HG03457 (cell line): ENCODE results near the gene LHFPL2.

Source experiments
- ATAC-seq: cut with Tn5 transposase; IDR thresholded peaks from one replicate; pipeline ENCODE4 v1.9.1; 2021; ENCODE audit warnings: moderate number of reproducible peaks; ENCODE audit not compliant: unreplicated experiment

LHFPL2 gene

DNA sequence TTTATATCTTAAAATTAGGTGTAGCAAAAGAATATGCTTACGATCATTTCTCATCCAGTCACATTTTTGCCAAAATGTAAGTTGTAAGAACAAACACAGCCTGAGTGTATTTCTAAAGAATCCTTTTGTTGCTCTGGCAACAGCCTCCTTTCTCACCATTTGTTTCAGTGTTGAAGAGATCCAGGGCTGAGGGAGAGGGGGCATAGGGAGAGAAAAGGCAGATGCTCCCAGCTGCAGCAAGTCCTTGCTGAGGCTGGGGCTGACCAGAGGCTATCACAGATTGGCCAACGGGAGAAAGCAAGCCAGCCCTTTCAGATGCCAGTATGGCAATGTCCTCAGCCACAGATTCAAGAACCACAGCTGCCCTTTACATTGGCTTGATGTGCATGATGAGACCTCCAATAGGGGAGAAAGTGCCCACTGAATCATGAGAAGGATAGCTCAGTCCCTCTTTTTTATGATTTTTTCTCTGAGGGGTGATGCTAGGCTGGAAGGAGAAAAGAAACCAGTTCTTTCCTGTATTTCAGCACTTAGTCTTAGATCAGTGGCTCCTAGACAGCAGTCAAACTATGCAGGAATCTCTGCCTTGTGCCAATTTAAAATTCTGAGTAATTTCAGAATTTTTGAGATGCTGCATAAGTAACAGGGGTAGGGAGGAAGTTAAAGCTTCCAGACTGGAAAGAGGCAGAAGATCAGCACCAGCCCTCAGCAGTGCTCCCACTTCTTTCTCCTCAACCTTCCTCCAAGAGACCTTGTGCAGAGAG lies 142.1 kb downstream of the LHFPL2 start:
- no peak for ATAC-seq

DNA sequence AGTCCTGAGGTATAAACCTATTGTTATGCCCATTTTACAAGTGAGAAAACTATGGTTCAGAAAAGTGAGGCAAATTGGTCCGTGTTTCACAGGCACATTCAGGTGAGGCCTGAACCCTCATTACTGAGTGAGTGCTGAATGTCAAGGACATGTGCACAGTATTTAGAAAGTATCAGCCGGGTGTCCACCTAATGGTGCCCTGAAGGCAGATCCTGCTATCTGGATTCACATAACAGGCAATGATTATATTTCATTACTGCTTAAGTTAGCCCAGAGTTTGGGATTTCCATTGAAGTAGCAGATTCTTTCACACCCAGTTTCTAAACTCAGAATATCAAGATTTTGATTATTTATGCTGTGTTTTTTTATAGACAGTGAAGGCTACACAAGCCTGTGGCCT lies 142.7 kb downstream of the LHFPL2 start:
- no peak for ATAC-seq

- ATAC-seq = no peak
Observed at GRCh38 chr5:78504704-78505677, 143.6 kb downstream of the LHFPL2 start.

DNA sequence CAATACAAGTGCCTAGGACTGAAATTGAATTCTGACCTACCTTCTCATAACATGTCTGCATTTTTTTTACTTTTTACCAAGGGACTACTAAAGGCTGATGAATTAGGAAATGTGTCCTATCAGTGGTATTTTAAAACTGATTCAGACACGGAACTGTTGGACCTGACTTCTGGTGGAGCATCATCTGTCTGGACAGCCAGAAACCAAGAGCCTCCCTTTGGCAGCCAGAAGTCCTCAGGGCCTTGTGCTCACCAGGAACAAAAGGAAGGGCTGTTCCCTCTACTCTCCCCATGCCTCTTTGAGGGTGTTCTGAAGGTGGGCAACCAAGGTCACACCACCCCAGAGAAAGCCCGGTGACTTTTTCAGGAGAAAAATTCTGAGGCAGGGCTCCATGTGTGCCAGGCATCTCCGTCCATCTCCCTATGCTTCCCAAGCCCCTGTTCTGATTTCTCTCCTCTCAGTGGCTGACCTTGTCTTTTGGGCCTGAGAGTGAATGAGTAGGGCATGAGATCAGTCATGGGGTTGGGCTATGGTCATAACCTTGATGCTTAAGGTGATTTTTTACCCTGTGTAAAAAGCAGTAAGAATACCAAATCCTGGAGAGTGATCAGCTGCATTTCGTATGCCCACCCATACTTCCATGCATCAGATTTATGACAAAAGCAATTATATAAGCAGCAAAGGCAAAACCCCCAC lies 144.5 kb downstream of the LHFPL2 start:
- ATAC-seq = no peak

- no peak for ATAC-seq
Observed at GRCh38 chr5:78501411-78502352, 146.9 kb downstream of the LHFPL2 start.

DNA sequence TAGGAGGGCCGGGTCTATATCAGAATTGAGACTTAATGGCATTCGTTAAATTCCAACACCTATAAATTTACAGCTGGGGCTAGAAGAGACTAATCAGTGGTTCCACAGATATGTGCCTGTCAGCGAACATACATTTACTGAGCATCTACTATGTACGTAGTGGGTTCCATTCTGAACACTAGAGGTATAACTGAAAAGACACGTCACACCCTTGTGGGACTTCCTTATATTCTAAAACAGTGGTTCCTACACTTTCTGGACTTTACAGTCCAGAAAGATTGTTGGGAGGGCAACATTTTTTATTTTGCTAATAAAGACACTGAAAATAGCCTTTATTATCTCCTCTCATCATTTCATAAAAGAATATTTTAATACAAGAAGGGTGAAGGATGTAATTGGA lies 147.7 kb downstream of the LHFPL2 start:
- ATAC-seq = no peak

DNA sequence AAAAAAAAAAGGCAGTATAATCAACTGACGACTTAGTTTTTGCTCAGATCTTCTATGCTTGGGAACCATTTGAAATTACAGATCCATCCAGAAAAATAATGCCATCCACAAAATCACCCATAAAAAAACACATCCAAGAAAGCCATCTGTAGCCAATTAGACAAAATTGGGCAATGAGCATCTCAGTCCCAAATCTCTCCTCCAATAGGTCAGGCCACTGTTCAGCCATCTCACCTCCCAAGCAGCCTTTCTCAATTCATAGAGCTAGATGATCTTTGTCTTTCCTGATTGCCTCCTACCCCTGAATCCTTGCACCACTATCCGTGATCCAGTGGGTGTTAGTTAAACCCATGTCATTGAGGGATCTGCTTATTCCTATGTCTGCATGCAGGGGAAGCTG lies 148.5 kb downstream of the LHFPL2 start:
- no peak for ATAC-seq

- ATAC-seq = no peak
Observed at GRCh38 chr5:78499485-78499884, 149.1 kb downstream of the LHFPL2 start.

GRCh38 chr5:78497573-78498533 lies 150.7 kb downstream of the LHFPL2 start:
- no peak for ATAC-seq

GRCh38 chr5:78496373-78496772 lies 152.2 kb downstream of the LHFPL2 start:
- ATAC-seq = no peak

DNA sequence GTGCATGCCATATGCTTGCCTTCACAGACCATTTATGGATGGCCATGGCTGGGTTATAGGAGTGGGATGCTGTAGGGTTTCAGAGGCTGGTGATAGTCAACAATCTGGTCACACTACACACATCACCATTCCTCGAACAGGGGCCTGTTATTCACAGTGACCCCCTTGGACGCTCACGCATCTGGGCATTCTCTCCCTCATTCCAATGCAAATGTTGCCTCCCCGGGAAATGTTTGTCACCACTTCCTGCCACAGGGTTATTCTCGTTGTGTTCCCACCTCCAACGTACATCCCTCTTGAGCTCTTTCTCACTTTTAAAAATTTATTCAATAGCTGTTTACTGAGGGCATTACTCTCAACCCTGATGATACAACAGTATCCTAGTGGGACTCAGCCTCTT lies 152.8 kb downstream of the LHFPL2 start:
- ATAC-seq = no peak

DNA sequence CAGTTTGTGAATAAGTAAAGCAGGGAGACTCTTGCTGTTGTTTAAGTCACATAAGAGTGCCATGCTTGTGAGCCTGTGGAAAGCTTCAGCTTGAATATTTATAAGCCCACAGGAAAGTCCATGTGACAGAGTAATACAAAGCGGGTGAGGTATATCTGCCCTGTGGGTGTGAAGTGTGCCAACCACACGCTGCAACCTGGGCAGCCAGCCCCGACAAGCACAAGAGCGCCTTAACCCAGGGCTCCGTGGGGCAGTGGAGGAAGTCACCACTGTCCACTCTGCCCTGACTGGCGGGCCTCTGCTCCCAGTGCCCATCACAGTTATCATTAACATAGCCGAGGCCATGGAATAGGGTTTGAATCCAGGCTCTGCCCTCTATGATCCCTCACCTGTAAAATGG lies 155.9 kb downstream of the LHFPL2 start:
- no peak for ATAC-seq

- no peak for ATAC-seq
Observed at GRCh38 chr5:78492224-78492623, 156.3 kb downstream of the LHFPL2 start.

DNA sequence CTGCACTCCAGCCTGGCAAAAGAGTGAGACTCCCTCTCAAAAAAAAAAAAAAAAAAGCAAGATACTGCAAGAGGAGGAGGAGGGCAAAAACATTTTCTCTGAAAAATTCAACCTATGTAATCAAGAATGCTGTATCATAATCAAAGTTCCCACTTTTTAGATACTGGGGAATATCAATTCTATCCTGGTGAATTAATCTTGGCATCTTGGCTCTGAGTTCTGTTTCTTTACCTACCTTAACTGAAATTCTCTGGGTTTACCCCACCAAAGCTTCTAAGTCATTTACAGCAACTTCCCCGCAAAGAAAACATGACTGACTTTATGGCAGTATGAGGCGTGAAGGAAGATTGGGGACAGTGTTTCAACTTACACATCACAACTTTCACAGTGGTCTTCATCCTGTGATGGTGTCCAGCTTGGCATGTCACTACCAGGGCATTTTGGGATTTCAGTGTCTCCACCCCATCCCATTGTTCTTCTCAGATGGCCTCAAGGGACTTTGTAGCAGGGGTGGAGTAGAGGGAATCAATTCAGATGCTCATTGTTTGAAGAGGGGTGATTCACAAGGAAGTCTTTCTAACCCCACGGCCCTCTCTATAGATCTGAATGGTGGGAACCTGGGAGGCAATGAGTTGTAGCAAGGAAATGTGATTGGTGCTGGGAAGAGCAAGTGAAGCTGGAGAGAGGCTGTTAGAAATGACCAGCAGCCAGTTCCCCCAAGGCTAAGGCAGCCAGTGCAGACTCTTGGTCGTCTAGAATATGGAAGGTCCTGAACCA lies 157.7 kb downstream of the LHFPL2 start:
- ATAC-seq = no peak

DNA sequence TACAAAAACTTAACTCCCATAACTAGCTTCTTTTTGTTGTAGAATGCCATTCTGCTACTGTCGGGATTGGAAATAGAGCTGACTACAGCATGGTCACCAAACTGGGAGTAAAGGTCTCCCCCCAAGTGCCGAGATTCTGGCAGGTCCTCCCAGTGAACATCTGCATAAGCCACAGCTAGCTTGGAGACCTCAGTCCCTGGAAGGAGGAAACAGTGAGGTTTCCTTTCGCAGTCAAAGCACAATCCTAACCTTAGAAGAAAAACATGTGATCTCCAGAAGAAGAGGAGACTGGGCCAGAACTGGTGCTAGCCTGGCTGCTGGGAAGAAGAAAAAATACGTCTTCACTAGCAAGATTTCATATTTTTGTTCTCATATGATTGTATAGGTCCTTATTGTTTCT lies 160.7 kb downstream of the LHFPL2 start:
- no peak for ATAC-seq

GRCh38 chr5:78486218-78486617 lies 162.4 kb downstream of the LHFPL2 start:
- no peak for ATAC-seq

- ATAC-seq = peak; percentile 77
Observed at GRCh38 chr5:78483809-78484521, 164.6 kb downstream of the LHFPL2 start.

- ATAC-seq = no peak
Observed at GRCh38 chr5:78482948-78483347, 165.6 kb downstream of the LHFPL2 start.
